K562 (cell line): ENCODE measurements around the gene LRRC4C.

Experiments used
- ATF2 ChIP-seq: sonication (generic); formaldehyde crosslinking; IDR thresholded peaks from 2 replicates; pipeline ENCODE4 v1.8.1; 2022; ENCODE audit warnings: missing genetic modification reagents
- FOXK1 ChIP-seq: sonication (generic); formaldehyde crosslinking; IDR thresholded peaks from 2 replicates; pipeline ENCODE4 v1.8.0; 2022; ENCODE audit warnings: missing genetic modification reagents, mild to moderate bottlenecking, borderline replicate concordance
- IRF1 ChIP-seq: sonication (generic); formaldehyde crosslinking; IDR thresholded peaks from 2 replicates; pipeline ENCODE4 v1.8.0; 2022; ENCODE audit warnings: missing genetic modification reagents, mild to moderate bottlenecking, borderline replicate concordance
- NKRF ChIP-seq: fragments of 450-650 bp; IDR thresholded peaks from 2 replicates; pipeline ENCODE4 v1.6.1; 2016; ENCODE audit warnings: borderline replicate concordance

- no peak for TF ChIP-seq NKRF
- TF ChIP-seq FOXK1 (CRISPR knock-in tag) = no peak
- no peak for TF ChIP-seq IRF1
- no peak for TF ChIP-seq ATF2 (CRISPR knock-in tag)
Observed at GRCh38 chr11:41389623-41390130, 69.8 kb downstream of the LRRC4C start.
